HG03060 (cell line): ENCODE data around the gene COPZ1.
"Not testable (repeated sequence)": the region's sequence is repeated elsewhere in the genome, so short reads cannot be mapped to it uniquely, and the experiment has no call there.

ENCODE experiments used
- ATAC-seq: cut with Tn5 transposase; IDR thresholded peaks from one replicate; pipeline ENCODE4 v1.9.1; 2021; ENCODE audit warnings: low read depth, moderate number of reproducible peaks; ENCODE audit not compliant: unreplicated experiment

COPZ1 gene

GRCh38 chr12:54294152-54294952 lies 30.6 kb upstream of the COPZ1 start:
- no peak for ATAC-seq

- ATAC-seq = no peak
Measured at GRCh38 chr12:54294953-54295566, 29.9 kb upstream of the COPZ1 start.

DNA sequence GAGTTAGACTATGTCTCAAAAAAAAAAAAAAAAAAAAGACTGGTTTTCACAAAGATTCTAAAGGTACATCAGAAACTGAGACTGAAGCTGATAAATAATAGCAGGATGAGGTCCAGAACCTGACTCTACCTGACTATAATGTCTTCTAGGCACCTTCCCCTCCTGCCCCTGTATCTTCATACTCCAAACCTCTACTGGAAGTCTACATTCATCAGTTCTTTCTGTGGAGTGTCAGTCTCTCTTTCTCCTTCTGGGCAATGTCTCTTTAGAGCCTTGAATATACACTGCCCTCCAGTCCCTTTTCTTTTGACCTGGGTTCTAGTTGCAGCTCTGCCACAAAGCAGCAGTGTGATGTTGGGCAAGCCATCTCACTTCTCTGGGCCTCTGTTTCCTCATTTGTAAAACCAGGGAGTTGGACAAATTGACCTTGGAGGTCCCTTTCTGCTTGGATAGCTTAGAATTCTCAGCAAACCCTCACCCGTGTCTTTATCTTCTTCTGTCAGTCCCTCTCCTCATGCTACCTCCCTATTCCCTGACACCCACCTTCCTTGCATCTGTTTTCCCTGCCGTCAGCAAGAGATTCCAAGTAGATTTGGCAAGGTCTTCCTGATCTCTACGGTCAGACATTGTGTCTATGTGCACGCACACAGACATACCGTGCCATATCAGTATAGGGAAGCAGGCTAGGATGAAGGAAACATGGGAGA lies 28.4 kb upstream of the COPZ1 start:
- no peak for ATAC-seq

- ATAC-seq = no peak
Measured at GRCh38 chr12:54298904-54299303, 26.0 kb upstream of the COPZ1 start.

- no peak for ATAC-seq
Measured at GRCh38 chr12:54299515-54300224, 25.3 kb upstream of the COPZ1 start.

DNA sequence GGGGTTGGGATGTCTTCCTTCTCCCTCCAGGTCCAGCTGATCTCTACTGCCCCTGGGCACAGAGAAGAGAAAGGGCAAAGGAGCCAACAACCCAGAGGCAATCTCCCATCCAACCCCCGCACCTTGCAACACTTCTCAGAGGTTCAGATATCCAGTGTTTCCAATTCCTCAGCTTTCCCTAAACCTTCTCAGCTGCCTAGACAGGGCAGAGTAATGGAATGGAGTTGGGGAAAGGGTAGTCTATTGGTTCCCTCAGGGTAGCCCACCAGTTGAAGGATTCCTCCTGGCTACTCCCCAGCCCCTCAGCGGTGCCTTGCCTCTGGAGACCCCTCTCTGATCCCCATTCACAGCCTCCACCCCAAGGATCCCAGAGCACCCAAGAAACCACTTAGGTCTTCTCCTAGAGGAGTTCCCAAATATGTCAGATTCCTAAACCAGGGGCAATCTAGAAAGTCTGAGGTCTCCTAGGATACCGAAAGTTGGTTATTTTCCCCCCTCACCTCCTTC lies 24.7 kb upstream of the COPZ1 start:
- no peak for ATAC-seq

GRCh38 chr12:54300732-54301427 lies 24.1 kb upstream of the COPZ1 start, which contains the start of gene NFE2:
TSS of gene NFE2 (minus strand) at chr12:54301015. CDS start at chr12:54295248, 5,767 bp downstream.
- no peak for ATAC-seq

DNA sequence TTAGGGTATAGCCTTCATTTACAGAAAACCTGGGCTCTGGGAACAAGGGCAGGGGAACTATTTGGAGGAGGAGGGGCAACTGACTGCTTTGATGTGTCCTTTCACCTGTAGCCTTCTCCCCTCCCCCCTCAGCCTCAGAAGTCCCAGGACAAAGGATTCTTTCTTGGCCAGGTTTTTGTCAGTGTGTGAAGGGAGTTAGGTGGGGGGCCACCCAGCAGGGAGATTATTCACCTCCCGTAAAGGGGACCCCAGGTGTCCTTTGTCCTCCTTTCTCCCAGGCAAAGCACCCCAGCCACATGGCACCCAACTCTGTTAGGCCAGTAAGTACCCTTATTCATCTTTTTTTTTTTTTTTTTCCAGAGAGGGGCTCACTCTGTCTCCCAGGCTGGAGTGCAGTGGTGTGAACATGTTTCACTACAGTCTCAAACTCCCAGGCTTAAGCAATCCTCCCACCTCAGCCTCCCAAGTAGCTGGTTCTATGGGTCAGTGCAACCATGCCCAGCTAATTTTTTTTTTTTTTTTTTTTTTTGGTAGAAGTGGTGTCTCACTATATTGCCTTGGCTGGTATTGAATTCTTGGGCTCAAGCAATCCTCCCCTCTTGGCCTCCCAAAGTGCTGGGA lies 23.4 kb upstream of the COPZ1 start:
- ATAC-seq = no peak

GRCh38 chr12:54303640-54304039 lies 21.3 kb upstream of the COPZ1 start:
- no peak for ATAC-seq

- ATAC-seq = no peak
Measured at GRCh38 chr12:54304187-54304810, 20.6 kb upstream of the COPZ1 start.

DNA sequence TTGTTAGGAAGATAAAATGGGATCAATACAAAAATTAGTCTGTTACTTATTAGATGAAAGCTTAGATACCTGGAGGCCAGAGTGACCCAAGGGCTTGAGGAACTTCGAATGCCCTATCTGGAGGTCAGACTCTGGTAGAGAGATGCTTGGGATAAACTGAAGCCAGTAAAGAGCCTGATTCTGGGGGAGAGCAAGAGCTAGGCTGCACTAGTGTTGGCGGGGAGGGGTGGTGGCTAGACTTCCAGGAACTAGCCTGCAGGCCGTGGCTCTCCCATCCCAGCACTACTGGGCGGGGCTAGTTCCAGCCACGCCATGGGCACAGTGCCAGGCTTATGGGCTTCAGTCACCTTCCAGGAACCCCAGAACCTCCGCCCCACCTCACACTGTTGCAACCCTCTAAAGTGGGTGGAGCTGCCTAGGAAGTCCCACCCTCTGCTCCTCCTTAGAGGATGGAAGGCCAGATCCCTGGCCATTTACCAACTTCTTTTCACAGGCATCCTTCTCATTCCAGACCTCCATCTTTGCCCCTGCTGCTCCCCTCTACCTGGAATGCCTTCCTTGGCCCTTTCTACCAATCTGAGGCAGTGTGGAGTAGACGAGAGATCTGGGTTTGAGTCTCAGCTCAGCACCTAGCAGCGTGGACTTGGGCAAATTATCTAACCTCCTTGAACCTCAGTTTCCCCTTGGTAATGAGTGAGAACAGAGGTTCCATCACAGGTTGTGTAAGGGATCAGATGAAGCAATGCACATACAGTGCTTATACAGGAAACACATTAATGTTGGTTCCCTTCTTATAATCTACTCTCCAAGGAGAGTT lies 17.8 kb upstream of the COPZ1 start:
- no peak for ATAC-seq

DNA sequence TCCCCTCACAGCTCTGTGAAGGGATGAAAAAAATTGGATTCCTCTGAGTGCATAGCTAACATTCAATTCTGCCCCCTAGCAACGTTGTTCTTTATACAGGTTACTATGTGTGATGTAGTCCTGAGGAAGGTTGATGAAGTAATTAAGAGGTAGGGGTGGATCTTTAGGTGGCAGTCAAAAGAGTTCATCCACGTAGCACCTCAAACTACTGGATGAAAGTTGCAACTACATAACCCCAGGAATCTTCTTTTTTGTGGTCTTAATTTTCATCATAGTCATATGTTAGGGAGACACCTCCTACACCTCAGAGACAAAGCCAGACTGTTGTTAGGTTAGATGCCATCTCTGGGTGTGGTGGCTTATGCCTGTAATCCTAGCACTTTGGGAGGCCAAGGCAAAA lies 13.9 kb upstream of the COPZ1 start:
- no peak for ATAC-seq

DNA sequence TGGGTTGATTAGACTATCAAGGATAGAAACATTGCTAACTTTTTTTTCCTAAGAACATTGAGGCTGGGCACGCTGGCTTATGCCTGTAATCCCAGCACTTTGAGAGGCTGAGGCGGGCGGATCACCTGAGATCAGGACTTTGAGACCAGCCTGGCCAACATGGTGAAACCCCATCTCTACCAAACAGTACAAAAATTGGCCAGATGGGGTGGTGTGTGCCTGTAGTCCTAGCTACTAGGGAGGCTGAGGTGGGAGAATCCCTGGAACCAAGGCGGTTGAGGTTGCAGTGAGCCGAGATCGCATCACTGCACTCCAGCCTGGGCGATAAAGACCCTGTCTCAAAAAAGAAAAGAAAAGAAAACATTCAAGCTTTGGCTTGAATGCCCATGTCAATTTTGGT lies 12.6 kb upstream of the COPZ1 start:
- not testable (repeated sequence) for ATAC-seq

DNA sequence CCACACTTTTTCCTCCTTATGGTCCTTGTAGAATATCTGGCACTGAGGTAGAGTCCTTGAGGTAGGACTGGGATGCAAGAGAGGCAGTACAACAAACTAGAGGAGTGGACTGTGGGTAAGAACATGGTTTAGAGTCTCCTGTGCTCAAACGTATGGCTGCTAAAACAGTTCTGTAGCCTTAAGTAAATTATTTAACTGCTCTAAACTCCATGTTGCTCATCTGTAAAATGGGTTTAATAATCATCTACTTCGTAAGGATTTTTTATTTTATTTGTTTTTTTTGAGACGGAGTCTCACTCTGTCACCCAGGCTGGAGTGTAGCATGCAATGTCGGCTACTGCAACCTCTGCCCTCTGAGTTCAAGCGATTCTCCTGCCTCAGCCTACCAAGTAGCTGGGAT lies 3.6 kb upstream of the COPZ1 start:
- ATAC-seq = no peak

DNA sequence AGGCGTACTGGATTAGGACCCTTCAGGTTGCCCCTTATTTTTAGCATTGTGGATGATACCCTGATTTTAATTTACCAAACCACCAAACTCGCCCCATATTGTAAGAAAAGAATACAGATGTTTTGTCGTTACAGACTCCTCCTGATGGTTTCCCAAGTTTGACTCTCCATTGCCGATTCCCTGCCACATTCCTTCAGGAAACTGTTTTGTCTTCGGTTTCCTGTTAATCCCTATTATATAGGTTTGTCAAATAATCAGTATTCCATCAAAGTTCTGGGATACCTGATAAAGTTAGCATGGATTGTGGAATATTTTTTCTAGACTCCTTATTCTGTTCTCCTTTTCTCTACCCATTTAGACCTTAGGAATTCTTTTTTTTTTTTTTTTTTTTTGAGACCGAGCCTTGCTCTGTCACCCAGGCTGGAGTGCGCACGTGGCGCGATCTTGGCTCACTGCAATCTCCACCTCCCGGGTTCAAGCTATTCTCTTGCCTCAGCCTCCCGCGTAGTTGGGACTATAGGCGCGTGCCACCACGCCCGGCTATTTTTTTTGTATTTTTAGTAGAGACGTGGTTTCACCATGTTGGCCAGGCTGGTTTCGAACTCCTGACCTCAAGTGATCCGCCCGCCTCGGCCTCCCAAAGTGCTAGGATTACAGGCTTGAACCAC lies 645 bp downstream of the COPZ1 start:
- not testable (repeated sequence) for ATAC-seq

DNA sequence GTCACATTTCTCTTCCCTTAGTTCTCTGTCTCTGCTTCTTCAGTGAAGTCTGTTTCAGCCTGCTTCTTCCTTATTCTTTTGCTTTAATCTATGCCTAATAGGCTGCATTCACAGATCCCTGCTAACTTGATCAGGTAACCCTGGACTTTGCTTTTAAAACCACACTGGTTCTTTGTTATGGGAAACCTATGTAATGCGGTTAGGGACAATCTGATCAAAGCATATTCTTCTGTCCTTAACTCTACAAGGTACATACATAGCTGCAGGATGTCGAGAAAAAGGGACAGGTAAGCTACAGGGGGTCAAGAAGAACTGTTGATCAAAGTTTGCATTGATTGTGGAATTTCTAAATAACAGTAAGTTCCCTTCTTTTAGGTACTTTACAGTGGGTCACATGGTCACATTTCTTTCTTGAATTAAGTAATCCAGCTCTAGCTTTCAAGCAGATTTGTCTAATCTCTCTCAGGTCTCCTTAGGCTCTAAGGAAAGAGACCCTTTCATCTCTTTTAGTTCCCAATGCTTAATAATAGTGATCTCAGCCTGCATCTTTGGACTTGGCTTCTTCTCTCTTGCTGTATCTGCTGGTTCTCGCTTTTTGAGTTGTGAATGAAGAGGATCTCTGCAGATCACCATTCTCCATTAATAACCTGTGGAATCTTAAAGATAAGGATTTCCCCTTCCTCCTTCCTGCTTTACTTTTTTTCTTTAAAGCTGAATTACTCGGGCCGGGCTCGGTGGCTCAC lies 3.8 kb downstream of the COPZ1 start:
- ATAC-seq = no peak

- ATAC-seq = no peak
Measured at GRCh38 chr12:54329759-54330158, 4.8 kb downstream of the COPZ1 start.
